Activated T-helper 9 cell treated with anti-CD3 and anti-CD28 coated beads, Interleukin-2, amount 50 U/mL, for 16 hours (primary cell): ENCODE results near the gene RHBDF2.

Experiments
- DNase-seq: peaks from one replicate; pipeline ENCODE4 v3.0.0-alpha.2; 2020; ENCODE audit warnings: low read depth

The RHBDF2 gene

GRCh38 chr17:76479515-76480060, 21.6 kb downstream of the RHBDF2 start:
- DNase-seq, result no peak

- no peak for DNase-seq
Observed at GRCh38 chr17:76478730-76479514, 22.3 kb downstream of the RHBDF2 start.

- no peak for DNase-seq
Observed at GRCh38 chr17:76478097-76478496, 23.1 kb downstream of the RHBDF2 start.

- no peak for DNase-seq
Observed at GRCh38 chr17:76477576-76477975, 23.6 kb downstream of the RHBDF2 start.

GRCh38 chr17:76476736-76477135, 24.5 kb downstream of the RHBDF2 start:
- no peak for DNase-seq

GRCh38 chr17:76475302-76475701, 25.9 kb downstream of the RHBDF2 start:
- DNase-seq, result no peak

GRCh38 chr17:76474894-76475293, 26.3 kb downstream of the RHBDF2 start:
- no peak for DNase-seq

GRCh38 chr17:76474238-76474637, 27.0 kb downstream of the RHBDF2 start:
- no peak for DNase-seq

GRCh38 chr17:76473541-76473985, 27.7 kb downstream of the RHBDF2 start:
- DNase-seq, result no peak

GRCh38 chr17:76472726-76473125, 28.5 kb downstream of the RHBDF2 start:
- DNase-seq, result no peak

- no peak for DNase-seq
Observed at GRCh38 chr17:76472258-76472645, 29.0 kb downstream of the RHBDF2 start.

GRCh38 chr17:76471498-76472257, 29.5 kb downstream of the RHBDF2 start:
- no peak for DNase-seq

GRCh38 chr17:76469991-76470739, 31.1 kb downstream of the RHBDF2 start:
- no peak for DNase-seq

GRCh38 chr17:76469076-76469990, 31.9 kb downstream of the RHBDF2 start:
- no peak for DNase-seq

- DNase-seq, result no peak
Observed at GRCh38 chr17:76468634-76469010, 32.6 kb downstream of the RHBDF2 start.

GRCh38 chr17:76467809-76468633, 33.2 kb downstream of the RHBDF2 start:
- DNase-seq, result no peak

- DNase-seq, result no peak
Observed at GRCh38 chr17:76467366-76467765, 33.9 kb downstream of the RHBDF2 start, which contains the start of gene AANAT. Gene AANAT, plus strand, starts transcription at chr17:76467603. Its CDS starts 1,144 bp downstream, at chr17:76468747.

GRCh38 chr17:76466775-76467130, 34.5 kb downstream of the RHBDF2 start:
- DNase-seq, result no peak

GRCh38 chr17:76462556-76463290, 38.5 kb downstream of the RHBDF2 start:
- DNase-seq, result no peak
